ENCODE results near the gene WDTC1. TPM values are rescaled to one million over a fixed set of nuclear protein-coding genes. Genes with fewer than 3 reads are reported as not detected.
"Not testable (repeated sequence)": the region's sequence is repeated elsewhere in the genome, so short reads cannot be mapped to it uniquely, and the experiment has no call there.

The WDTC1 gene
- total RNA-seq, 4 donors from 2014 or later: 36.8 to 85.5 (median 60.6) TPM

DNA sequence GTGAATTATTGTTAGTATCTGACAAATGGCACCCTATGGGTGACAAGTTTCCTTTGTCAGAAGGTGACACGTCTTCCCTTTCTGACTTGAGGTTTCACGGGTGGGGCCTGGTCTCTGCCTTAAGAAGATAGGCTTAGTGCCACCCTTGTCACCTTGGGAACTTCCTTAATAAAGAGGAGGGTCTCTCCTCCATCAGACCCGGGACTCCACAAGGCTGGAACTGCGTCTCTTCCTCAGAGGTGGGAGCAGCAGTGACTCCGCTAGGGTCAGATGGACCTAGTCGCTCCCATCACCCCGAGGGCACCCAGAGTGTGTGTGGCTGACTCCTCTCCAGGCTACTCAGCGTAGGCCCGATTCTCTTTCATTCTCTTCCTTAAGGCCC lies 774 bp upstream of the WDTC1 start:
- Histone ChIP-seq H3K27me3 (no peaks in the 10 kb centered on the region), H3K36me3 (no peaks in the 10 kb centered on the region), H3K4me3 (peak overlapping the region; percentile 50 to 90 (median 60)), H3K4me1 (peaks cover 17 to 29% of the 10 kb centered on the region in 2 donors), H3K27ac (peak overlapping the region in 3 of 4 donors; percentile 29 to 65 (median 47)), H3K9me3 (no peaks in the 10 kb centered on the region)
- in situ Hi-C loops (cut with MboI; ENCODE audit: low sequenced_read_pairs in 4 of 4) (no loop called here), intact Hi-C loops (cut with DNase I; ENCODE audit: low total_unique reads) (loop anchor here (1.0 to 5.0 kb wide), 2 partner anchors 76 to 132 kb away; partner anchors contain the start of gene SLC9A1)
- ATAC-seq (no peak), DNase-seq (no peak)
- TF ChIP-seq POLR2A (IDR thresholded peaks at IDR 0.05): no peak
- TF ChIP-seq, protein P1, sequence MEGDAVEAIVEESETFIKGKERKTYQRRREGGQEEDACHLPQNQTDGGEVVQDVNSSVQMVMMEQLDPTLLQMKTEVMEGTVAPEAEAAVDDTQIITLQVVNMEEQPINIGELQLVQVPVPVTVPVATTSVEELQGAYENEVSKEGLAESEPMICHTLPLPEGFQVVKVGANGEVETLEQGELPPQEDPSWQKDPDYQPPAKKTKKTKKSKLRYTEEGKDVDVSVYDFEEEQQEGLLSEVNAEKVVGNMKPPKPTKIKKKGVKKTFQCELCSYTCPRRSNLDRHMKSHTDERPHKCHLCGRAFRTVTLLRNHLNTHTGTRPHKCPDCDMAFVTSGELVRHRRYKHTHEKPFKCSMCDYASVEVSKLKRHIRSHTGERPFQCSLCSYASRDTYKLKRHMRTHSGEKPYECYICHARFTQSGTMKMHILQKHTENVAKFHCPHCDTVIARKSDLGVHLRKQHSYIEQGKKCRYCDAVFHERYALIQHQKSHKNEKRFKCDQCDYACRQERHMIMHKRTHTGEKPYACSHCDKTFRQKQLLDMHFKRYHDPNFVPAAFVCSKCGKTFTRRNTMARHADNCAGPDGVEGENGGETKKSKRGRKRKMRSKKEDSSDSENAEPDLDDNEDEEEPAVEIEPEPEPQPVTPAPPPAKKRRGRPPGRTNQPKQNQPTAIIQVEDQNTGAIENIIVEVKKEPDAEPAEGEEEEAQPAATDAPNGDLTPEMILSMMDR (IDR thresholded peaks at IDR 0.05 in 4 of 5, conservative IDR thresholded peaks at IDR 0.05 in 1 of 5): no peak

DNA sequence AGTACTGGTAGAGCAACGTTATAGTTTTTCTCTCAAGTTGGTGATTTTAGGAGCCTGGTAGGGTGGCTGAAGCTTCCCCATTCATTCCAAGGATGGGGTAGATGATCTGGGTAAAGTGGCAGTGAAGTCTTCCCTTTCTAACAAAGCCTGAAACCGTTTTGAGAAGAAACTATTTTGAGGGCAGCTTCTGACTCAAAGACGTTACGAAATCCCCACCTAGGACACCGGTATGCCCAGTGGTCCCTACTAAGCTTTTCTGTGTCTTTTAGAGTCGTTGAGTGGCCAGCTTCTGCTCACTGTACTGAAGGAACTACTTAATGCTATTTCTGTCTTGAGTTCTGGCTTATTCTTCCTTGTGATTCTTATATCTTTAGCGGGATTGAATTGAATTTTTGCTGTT lies 1.4 kb downstream of the WDTC1 start:
- H3K9me3 ChIP-seq: no peaks in the 10 kb centered on the region
- ATAC-seq (no peak), DNase-seq (no peak)
- no peaks in the 10 kb centered on the region for H3K27me3 ChIP-seq
- H3K4me3 ChIP-seq: peak overlapping the region; percentile 69 to 90 (median 76)
- peak overlapping the region; percentile 83 to 95 (median 89) for H3K27ac ChIP-seq
- H3K4me1 ChIP-seq: peaks cover 17 to 29% of the 10 kb centered on the region in 2 donors
- in situ Hi-C loops (cut with MboI; ENCODE audit: low sequenced_read_pairs in 4 of 4) (no loop called here), intact Hi-C loops (cut with DNase I; ENCODE audit: low total_unique reads) (no loop called here)
- H3K36me3 ChIP-seq: no peaks in the 10 kb centered on the region
- TF ChIP-seq POLR2A (IDR thresholded peaks at IDR 0.05): no peak
- TF ChIP-seq, protein P1 (IDR thresholded peaks at IDR 0.05 in 4 of 5, conservative IDR thresholded peaks at IDR 0.05 in 1 of 5): no peak

GRCh38 chr1:27237112-27237511 lies 2.7 kb downstream of the WDTC1 start:
- DNase-seq (no peak), ATAC-seq (no peak)
- TF ChIP-seq, protein P1 (IDR thresholded peaks at IDR 0.05 in 4 of 5, conservative IDR thresholded peaks at IDR 0.05 in 1 of 5): no peak
- TF ChIP-seq POLR2A (IDR thresholded peaks at IDR 0.05): no peak
- Histone ChIP-seq H3K4me1 (peaks cover 17 to 29% of the 10 kb centered on the region in 2 donors), H3K27me3 (no peaks in the 10 kb centered on the region), H3K27ac (no peak overlapping the region), H3K36me3 (no peaks in the 10 kb centered on the region), H3K4me3 (no peak overlapping the region), H3K9me3 (no peaks in the 10 kb centered on the region)
- intact Hi-C loops (cut with DNase I; ENCODE audit: low total_unique reads) (no loop called here), in situ Hi-C loops (cut with MboI; ENCODE audit: low sequenced_read_pairs in 4 of 4) (no loop called here)

DNA sequence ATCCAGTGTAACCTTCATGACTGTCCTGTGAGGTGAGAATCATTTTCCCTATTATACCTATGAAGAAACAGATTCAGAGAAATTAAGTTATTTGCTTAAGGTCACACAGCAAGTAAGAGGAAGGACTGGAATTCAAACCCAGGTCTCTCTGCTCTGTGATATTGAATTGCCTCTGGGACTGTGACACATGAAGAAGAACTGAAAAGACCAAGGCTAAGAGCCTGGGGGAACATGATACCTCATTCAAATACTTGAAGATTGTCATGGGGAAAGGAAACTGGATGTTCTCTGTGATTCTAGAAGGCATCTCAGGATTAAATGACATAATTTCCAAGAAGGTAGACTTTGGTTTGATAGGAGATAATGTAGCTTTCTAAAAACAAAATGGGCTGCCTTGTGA lies 3.6 kb downstream of the WDTC1 start:
- ATAC-seq (no peak), DNase-seq (no peak)
- H3K4me3 ChIP-seq: no peak overlapping the region
- no peaks in the 10 kb centered on the region for H3K27me3 ChIP-seq
- no peak for TF ChIP-seq POLR2A (IDR thresholded peaks at IDR 0.05)
- TF ChIP-seq, protein P1 (IDR thresholded peaks at IDR 0.05 in 4 of 5, conservative IDR thresholded peaks at IDR 0.05 in 1 of 5): no peak
- peaks cover 17 to 29% of the 10 kb centered on the region in 2 donors for H3K4me1 ChIP-seq
- H3K9me3 ChIP-seq: no peaks in the 10 kb centered on the region
- H3K36me3 ChIP-seq: no peaks in the 10 kb centered on the region
- no peak overlapping the region for H3K27ac ChIP-seq
- intact Hi-C loops (cut with DNase I; ENCODE audit: low total_unique reads): no loop called here
- in situ Hi-C loops (cut with MboI; ENCODE audit: low sequenced_read_pairs in 4 of 4): no loop called here

GRCh38 chr1:27241677-27242076 lies 7.2 kb downstream of the WDTC1 start:
- Histone ChIP-seq H3K4me3 (no peak overlapping the region), H3K9me3 (no peaks in the 10 kb centered on the region), H3K36me3 (no peaks in the 10 kb centered on the region), H3K4me1 (peaks cover 0 to 15% of the 10 kb centered on the region in 2 donors), H3K27me3 (no peaks in the 10 kb centered on the region), H3K27ac (no peak overlapping the region)
- in situ Hi-C loops (cut with MboI; ENCODE audit: low sequenced_read_pairs in 4 of 4): no loop called here
- intact Hi-C loops (cut with DNase I; ENCODE audit: low total_unique reads): no loop called here
- ATAC-seq (no peak), DNase-seq (no peak)
- TF ChIP-seq POLR2A (IDR thresholded peaks at IDR 0.05): no peak
- TF ChIP-seq, protein P1 (IDR thresholded peaks at IDR 0.05 in 4 of 5, conservative IDR thresholded peaks at IDR 0.05 in 1 of 5): no peak

DNA sequence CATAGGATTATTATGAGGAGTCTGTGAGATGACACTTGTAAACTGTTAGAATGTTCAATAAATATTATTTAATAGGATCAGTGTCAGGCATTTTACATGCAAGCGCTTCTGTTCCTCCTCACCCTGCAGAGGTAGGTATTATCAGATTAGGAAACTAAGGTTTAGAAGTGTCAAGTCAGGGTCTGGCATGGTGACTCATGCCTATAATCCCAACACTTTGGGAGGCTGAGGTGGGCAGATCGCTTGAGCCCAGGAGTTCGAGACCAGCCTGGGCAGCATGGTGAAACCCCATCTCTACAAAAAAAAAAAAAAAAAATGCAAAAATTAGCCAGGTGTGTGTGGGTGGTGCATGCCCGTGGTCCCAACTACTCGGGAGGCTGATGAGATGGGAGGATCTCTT lies 9.2 kb downstream of the WDTC1 start:
- ATAC-seq; DNase-seq; H3K4me1 ChIP-seq; intact Hi-C loops (cut with DNase I; ENCODE audit: low total_unique reads); in situ Hi-C loops (cut with MboI; ENCODE audit: low sequenced_read_pairs in 4 of 4); H3K27ac ChIP-seq; H3K9me3 ChIP-seq; H3K27me3 ChIP-seq; H3K36me3 ChIP-seq; H3K4me3 ChIP-seq: not testable (repeated sequence)
